HG02938 (cell line): ENCODE results near the gene HCK.
"Not testable (repeated sequence)": the region's sequence is repeated elsewhere in the genome, so short reads cannot be mapped to it uniquely, and the experiment has no call there.

Experiments
- ATAC-seq: cut with Tn5 transposase; IDR thresholded peaks from one replicate; pipeline ENCODE4 v1.9.1; 2021; ENCODE audit warnings: mild to moderate bottlenecking, moderate library complexity; ENCODE audit not compliant: unreplicated experiment

The HCK gene

GRCh38 chr20:32089637-32090362 is 37.8 kb downstream of the HCK start:
- no peak for ATAC-seq

- no peak for ATAC-seq
Observed at GRCh38 chr20:32091888-32092346, 39.9 kb downstream of the HCK start.

- ATAC-seq, result no peak
Observed at GRCh38 chr20:32098786-32099185, 46.7 kb downstream of the HCK start.

GRCh38 chr20:32108814-32109391 is 56.9 kb downstream of the HCK start:
- ATAC-seq, result no peak

GRCh38 chr20:32109392-32110172 is 57.5 kb downstream of the HCK start, which contains the start of gene TM9SF4:
TSS of gene TM9SF4 (plus strand) at chr20:32109714. CDS start at chr20:32109741, 27 bp downstream.
- peak; percentile 81 for ATAC-seq

GRCh38 chr20:32110173-32110704 is 58.2 kb downstream of the HCK start:
- ATAC-seq, result peak; percentile 15

GRCh38 chr20:32110727-32111126 is 58.7 kb downstream of the HCK start:
- no peak for ATAC-seq

- ATAC-seq, result no peak
Observed at GRCh38 chr20:32111156-32111686, 59.2 kb downstream of the HCK start.

- no peak for ATAC-seq
Observed at GRCh38 chr20:32111753-32112152, 59.7 kb downstream of the HCK start.

- ATAC-seq, result no peak
Observed at GRCh38 chr20:32112841-32113240, 60.8 kb downstream of the HCK start.

GRCh38 chr20:32113591-32114260 is 61.7 kb downstream of the HCK start:
- no peak for ATAC-seq

- ATAC-seq, result no peak
Observed at GRCh38 chr20:32114305-32114960, 62.4 kb downstream of the HCK start.

GRCh38 chr20:32115211-32115767 is 63.2 kb downstream of the HCK start:
- ATAC-seq, result no peak

- ATAC-seq, result no peak
Observed at GRCh38 chr20:32116079-32116521, 64.1 kb downstream of the HCK start.

- not testable (repeated sequence) for ATAC-seq
Observed at GRCh38 chr20:32116796-32117195, 64.8 kb downstream of the HCK start.

GRCh38 chr20:32118427-32118826 is 66.4 kb downstream of the HCK start:
- not testable (repeated sequence) for ATAC-seq

- ATAC-seq, result no peak
Observed at GRCh38 chr20:32119734-32120133, 67.7 kb downstream of the HCK start.

- ATAC-seq, result not testable (repeated sequence)
Observed at GRCh38 chr20:32121908-32122307, 69.9 kb downstream of the HCK start.

GRCh38 chr20:32123088-32123487 is 71.0 kb downstream of the HCK start:
- no peak for ATAC-seq
